Measurements from ENCODE around the gene NOTCH4.
"Not testable (repeated sequence)": the region's sequence is repeated elsewhere in the genome, so short reads cannot be mapped to it uniquely, and the experiment has no call there.

The NOTCH4 gene

DNA sequence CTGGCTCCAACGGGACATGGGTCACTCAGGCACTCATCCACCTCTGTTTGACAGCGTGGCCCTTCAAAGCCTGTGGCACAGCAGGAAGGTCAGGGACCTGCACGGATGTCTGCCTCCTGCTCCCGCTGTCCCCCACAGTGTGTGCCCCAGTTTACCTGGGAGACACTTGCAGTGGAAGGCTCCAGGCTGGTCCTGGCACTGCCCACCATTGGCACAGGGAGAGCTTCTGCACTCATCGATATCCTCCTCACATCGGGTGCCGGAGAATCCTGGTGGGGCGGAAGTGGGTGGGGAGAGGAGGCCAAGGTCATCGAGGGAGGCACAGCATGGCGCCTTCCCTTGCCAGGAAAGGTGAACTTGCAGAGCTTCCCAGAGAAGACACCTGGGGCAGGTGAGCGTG lies 6.9 kb downstream of the NOTCH4 start:
- DNase-seq, result no peak

- no peak for DNase-seq
Observed at GRCh38 chr6:32216285-32216684, 7.6 kb downstream of the NOTCH4 start.

DNA sequence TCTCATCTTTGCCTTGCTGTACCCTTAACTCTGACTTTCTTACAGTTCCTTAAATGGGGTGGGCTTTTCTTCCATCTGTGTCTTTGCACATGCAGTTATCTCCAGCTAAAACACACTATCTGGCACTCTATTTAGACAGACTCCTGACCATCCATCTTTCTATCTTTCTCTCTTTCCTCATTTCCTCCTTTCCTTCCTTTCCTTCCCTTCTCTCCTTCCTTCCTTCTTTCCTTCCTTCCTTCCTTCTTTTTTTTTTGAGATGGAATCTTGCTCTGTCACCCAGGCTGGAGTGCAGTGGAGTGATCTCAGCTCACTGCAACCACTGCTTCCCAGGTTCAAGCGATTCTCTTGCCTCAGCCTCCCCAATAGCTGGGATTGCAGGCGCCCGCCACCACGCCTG lies 8.2 kb downstream of the NOTCH4 start:
- no peak for DNase-seq

DNA sequence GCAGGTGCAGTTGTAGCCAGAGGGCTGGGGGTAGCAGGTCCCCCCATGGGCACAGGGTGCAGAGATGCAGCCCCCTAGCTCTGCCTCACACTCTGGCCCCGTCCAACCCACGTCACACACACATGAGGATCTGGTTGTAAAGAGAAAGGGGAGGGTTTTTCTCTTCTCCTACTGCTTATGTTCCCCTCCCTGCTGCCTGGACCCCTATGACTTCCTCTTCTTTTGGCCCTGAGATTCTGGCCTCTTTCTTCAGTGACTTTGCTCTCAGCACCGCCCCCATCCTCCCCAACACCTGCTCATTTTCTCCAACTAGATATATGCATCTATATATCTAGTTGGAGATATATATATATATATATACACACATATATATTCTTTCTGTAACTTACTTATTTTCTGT lies 9.7 kb downstream of the NOTCH4 start:
- no peak for DNase-seq

DNA sequence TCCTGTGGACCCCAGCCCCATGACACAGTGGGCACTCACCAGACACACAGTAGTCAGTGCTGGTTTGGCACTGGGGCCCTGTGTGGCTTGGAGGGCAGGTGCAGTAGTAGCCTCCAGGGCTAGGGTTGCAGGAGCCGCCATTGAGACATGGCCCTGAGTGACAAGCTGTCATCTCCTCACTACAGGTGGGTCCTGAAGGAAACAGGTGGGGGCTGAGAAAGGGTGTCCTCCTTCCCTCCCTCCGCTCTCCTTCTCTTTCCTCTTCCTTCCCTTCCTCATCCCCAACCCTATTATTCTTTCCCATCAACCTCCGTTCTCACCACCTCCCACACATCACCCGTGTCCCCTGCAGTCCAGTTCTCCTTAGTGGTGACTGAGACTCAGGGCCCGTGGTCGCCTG lies 10.2 kb downstream of the NOTCH4 start:
- no peak for DNase-seq

DNA sequence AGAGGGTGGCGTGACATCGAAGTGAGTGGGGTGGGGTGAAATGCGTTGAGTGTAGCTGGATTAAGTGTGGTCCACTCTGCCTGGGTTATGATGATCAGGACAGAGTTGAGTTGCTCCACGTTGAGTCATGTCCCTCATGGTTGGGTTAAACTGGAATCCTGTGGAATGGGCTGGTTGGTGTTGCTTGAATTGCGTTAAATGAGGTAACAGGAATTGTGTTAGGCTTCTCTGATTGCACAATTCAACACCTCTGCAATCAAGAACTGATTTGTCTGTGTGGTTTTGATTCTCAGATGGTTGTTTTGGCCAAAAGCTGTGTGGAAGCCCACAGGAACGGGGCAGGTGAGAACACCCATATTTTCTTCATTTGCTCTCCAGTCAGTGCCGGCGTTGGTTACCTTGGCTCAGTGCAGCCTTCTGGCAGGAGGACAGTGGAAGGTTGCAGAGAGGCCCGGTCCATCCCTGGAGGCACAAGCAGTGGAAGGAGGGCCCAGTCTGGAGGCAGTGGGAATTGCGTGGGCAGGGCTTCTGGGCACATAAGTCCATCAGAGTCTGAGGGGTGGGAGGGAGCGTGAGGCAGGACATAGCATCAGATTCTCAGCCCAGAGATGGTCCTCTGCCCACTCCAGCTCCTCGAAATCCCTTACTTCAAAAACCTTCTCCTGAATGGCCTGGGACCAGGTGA lies 11.6 kb downstream of the NOTCH4 start:
- DNase-seq, result no peak

GRCh38 chr6:32211432-32211831 lies 12.4 kb downstream of the NOTCH4 start:
- DNase-seq, result not testable (repeated sequence)

GRCh38 chr6:32210191-32210601 lies 13.7 kb downstream of the NOTCH4 start:
- DNase-seq, result no peak

GRCh38 chr6:32208996-32209395 lies 14.9 kb downstream of the NOTCH4 start:
- DNase-seq, result no peak

GRCh38 chr6:32204268-32204715 lies 19.6 kb downstream of the NOTCH4 start:
- DNase-seq, result no peak

DNA sequence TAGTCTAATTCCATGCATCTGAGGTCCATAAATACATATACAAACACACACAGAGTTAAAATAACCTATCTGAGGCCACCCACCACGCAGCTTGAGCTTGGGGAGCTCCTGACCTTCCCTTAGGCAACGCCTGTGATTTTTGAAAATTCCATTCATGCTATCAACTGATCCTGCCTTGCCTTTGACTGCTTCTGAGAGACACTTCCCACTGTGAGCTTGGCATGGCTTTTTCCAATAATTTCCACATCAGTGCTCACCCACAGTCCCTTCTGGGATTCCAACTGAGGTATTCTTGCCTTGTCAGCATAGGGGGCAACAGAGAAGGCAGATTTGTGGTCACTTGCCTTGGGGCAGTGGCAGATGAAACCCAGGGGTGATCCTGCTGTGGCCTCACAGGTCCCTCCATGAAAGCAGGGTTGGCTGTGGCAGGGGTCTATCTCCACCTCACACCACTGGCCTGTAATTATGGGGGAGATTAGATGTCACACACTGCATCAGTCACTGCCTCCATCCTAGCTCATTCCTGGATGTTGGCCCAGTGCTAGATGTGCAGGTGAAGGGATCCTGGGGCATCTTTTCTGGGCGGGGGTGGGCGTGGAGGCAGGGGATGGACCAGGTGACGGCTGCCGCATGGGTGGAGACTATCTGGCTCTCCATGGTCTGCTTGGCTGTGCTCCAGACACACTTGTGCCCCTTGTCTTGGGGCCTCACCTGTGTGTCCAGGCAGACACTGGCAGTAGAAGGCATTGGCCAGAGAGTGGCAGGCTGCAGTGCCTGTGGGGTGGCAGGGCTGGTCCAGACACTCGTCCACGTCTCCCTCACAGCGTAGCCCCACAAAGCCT lies 20.2 kb downstream of the NOTCH4 start:
- DNase-seq, result peak; percentile 16

- DNase-seq, result peak; percentile 23
Observed at GRCh38 chr6:32202186-32202585, 21.7 kb downstream of the NOTCH4 start.

GRCh38 chr6:32200711-32201475 lies 23.0 kb downstream of the NOTCH4 start:
- DNase-seq, result peak; percentile 20

GRCh38 chr6:32198866-32199265 lies 25.0 kb downstream of the NOTCH4 start:
- no peak for DNase-seq

- DNase-seq, result no peak
Observed at GRCh38 chr6:32198345-32198696, 25.5 kb downstream of the NOTCH4 start.

DNA sequence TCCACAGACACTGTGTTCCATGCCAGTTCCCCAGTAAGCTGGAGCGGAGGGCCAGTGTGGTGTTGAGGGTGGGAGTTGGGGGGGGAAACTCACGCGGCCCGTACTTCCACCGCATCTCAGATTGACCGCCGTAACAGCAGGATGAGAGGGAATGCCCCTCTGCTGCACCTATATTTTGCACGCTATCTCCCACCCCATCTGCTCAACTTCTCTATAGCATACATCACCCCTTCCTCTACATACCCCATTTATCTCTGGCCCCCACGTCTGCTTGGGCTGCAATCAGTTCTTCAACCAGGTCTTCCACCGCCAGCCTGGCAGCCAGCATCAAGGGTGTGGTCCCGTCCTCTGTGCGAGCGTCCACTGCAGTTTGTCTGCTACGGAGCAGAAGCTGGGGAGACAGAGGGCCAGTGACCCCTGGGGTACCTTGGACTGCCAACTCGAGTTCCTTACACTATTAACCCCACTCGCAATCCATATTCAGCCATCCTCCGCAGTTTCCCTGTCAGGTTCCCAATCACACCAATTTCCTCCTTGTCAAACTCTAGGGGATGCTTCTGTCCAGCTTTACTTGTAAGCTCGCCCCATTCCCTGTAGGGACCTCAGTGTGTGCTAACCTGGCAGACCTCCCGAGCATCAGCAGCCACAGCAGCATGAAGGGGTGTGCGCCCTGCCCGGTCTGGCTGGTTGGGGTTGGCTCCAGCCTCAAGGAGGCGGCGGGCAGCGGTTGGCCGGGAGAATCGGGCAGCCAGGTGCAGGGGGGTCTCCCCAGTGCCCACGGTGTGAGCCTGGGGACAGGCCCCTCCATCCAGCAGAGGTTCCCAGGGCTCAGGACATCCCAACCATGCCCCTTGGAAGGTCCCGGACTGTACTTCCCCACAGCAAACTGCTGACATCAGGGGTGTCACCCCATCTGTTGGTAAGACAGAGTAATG lies 26.9 kb downstream of the NOTCH4 start:
- DNase-seq, result peak; percentile 66

- peak; percentile 95 for DNase-seq
Observed at GRCh38 chr6:32195902-32196681, 27.8 kb downstream of the NOTCH4 start.

GRCh38 chr6:32195652-32195901 lies 28.3 kb downstream of the NOTCH4 start:
- peak; percentile 100 for DNase-seq

DNA sequence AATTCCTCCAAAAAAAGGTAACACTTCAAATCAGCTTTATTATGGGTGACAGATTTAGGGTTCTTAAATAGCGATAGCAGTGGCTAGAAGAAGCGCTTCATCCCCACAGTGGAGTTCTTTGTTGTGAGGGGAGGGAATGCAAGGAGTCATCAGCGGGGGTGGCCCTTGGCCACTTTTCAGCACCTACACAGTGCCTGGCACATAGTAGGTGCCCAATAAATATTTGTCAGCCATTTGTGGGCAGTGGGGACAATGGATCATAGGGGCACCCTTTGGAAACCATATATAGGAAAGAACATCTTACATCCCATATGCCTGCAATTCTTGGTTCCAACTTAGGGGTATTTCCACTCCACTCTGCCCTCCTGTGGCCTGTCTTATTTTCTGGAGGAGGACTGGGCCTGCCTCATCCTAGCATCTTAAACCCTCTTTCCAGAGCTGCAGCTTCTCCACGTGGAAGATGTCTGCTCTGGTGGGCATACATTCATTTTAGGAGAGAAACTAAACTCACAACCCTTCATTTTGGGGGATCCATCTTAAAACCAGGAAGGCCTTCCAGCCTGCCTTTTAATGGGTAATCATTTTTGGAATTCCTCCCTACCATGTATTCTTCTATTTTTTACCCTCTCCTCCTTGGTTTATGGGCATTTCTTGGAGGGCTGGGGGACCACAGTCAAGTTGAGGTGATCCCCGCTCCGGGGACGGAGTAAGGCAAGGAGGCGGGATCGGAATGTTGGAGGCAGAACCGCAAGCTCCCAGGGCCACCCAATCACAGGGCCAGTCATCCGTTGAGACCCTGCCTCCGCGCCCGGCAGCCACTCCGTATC lies 28.8 kb downstream of the NOTCH4 start:
- DNase-seq, result no peak

- no peak for DNase-seq
Observed at GRCh38 chr6:32194388-32194787, 29.5 kb downstream of the NOTCH4 start.

DNA sequence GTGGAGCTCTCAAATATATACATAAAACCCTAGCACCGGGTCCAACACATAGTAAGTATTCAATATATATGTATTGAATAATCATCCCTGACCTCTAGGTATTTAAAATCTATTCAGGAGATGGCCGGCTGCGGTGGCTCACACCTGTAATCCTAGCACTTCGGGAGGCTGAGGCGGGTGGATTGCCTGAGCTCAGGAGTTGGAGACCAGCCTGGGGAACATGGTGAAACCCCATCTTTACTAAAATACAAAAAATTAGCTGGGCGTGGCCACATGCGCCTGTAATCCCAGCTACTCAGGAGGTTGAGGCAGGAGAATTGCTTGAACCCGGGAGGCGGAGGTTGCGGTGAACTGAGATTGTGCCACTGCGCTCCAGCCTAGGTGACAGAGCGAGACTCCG lies 30.8 kb downstream of the NOTCH4 start:
- not testable (repeated sequence) for DNase-seq

Measured in left hindlimb (tissue), 1 donor.